ENCODE data around the gene NRG3. TPM values are rescaled to one million over a fixed set of nuclear protein-coding genes. Genes with fewer than 3 reads are reported as not detected.

The NRG3 gene
- total RNA-seq, 2 donors from 2014 or later, result 1.7 to 2.3 TPM

DNA sequence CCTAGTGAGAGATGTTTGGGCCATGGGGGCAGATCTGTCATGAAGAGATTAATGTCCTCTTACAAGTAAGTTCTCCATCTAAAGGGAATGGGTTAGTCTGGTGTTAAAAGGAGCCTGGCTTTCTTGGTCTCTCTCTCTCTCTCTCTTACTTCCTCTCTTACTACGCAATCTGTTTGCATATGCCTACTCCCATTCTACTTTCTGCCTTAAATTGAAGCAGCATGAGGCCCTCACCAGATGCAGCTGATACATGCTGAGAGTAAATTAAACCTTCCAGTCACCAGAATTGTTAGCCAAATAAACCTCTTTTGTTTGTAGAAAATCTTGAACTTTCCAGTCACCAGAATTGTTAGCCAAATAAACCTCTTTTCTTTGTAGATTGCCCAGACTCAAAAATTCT is 884.1 kb downstream of the NRG3 start:
- no peak overlapping the region for H3K27ac ChIP-seq (ENCODE audit: low read depth, low read length)
- H3K4me3 ChIP-seq (ENCODE audit: low read length), result no peak overlapping the region
- Mint-ChIP-seq H3K9me3 (peaks cover 4% of the 10 kb centered on the region), H3K4me1 (peaks cover 3% of the 10 kb centered on the region), H3K36me3 (ENCODE audit: low read depth) (peaks cover 3% of the 10 kb centered on the region), H3K27me3 (ENCODE audit: insufficient read depth) (no peaks in the 10 kb centered on the region), H3K4me3 (no peak overlapping the region), H3K27ac (no peak overlapping the region)
- H3K9me3 ChIP-seq (ENCODE audit: control insufficient read depth, low read length), result no peaks in the 10 kb centered on the region
- TF ChIP-seq, protein P1, sequence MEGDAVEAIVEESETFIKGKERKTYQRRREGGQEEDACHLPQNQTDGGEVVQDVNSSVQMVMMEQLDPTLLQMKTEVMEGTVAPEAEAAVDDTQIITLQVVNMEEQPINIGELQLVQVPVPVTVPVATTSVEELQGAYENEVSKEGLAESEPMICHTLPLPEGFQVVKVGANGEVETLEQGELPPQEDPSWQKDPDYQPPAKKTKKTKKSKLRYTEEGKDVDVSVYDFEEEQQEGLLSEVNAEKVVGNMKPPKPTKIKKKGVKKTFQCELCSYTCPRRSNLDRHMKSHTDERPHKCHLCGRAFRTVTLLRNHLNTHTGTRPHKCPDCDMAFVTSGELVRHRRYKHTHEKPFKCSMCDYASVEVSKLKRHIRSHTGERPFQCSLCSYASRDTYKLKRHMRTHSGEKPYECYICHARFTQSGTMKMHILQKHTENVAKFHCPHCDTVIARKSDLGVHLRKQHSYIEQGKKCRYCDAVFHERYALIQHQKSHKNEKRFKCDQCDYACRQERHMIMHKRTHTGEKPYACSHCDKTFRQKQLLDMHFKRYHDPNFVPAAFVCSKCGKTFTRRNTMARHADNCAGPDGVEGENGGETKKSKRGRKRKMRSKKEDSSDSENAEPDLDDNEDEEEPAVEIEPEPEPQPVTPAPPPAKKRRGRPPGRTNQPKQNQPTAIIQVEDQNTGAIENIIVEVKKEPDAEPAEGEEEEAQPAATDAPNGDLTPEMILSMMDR (conservative IDR thresholded peaks at IDR 0.05), result no peak
- H3K9ac ChIP-seq (ENCODE audit: extremely low read depth, low read length, poor library complexity, severe bottlenecking), result no peak overlapping the region
- H3K27me3 ChIP-seq (ENCODE audit: control insufficient read depth, insufficient read depth, low read length, poor library complexity, severe bottlenecking), result no peaks in the 10 kb centered on the region
- H3K4me1 ChIP-seq (ENCODE audit: control insufficient read depth, insufficient read depth, low read length), result no peaks in the 10 kb centered on the region
- no peaks in the 10 kb centered on the region for H3K36me3 ChIP-seq (ENCODE audit: control insufficient read depth, insufficient read depth, low read length)
- DNase-seq, result no peak
- 80 to 91% methylated on average over 1 of the region's 1 CpG for WGBS, 2 experiments (ENCODE audit: insufficient coverage in 1 of 2, insufficient read length in 1 of 2)

DNA sequence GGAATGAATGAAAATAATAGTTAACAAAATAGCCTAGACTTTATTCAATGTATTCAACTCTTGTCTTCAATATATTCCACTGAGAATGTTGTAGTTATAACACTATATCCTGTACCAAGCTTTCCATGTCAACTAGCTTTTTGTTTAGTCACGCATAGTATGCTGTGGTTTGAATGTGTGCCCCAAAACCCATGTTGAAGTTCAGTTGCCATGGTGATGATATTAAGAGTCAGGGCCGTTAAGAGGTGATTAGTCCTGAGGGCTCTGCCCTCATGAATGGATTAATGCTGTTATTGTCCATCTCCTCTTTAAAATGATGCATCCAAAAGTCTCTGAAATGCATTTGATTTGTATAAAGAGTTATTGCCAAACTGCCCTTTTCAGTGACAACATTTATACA is 887.6 kb downstream of the NRG3 start:
- peaks cover 3% of the 10 kb centered on the region for H3K36me3 Mint-ChIP-seq (ENCODE audit: low read depth)
- Histone ChIP-seq H3K27ac (ENCODE audit: low read depth, low read length) (no peak overlapping the region), H3K4me3 (ENCODE audit: low read length) (no peak overlapping the region), H3K9me3 (ENCODE audit: control insufficient read depth, low read length) (no peaks in the 10 kb centered on the region), H3K27me3 (ENCODE audit: control insufficient read depth, insufficient read depth, low read length, poor library complexity, severe bottlenecking) (no peaks in the 10 kb centered on the region), H3K36me3 (ENCODE audit: control insufficient read depth, insufficient read depth, low read length) (no peaks in the 10 kb centered on the region), H3K9ac (ENCODE audit: extremely low read depth, low read length, poor library complexity, severe bottlenecking) (no peak overlapping the region), H3K4me1 (ENCODE audit: control insufficient read depth, insufficient read depth, low read length) (no peaks in the 10 kb centered on the region)
- DNase-seq, result no peak
- no peak overlapping the region for H3K27ac Mint-ChIP-seq
- H3K4me3 Mint-ChIP-seq, result no peak overlapping the region
- peaks cover 7% of the 10 kb centered on the region for H3K9me3 Mint-ChIP-seq
- peaks cover 3% of the 10 kb centered on the region for H3K4me1 Mint-ChIP-seq
- WGBS, 2 experiments (ENCODE audit: insufficient coverage in 1 of 2, insufficient read length in 1 of 2), result 95 to 100% methylated on average over 1 to 2 of the region's 2 CpGs
- H3K27me3 Mint-ChIP-seq (ENCODE audit: insufficient read depth), result no peaks in the 10 kb centered on the region
- TF ChIP-seq, protein P1 (conservative IDR thresholded peaks at IDR 0.05), result no peak

DNA sequence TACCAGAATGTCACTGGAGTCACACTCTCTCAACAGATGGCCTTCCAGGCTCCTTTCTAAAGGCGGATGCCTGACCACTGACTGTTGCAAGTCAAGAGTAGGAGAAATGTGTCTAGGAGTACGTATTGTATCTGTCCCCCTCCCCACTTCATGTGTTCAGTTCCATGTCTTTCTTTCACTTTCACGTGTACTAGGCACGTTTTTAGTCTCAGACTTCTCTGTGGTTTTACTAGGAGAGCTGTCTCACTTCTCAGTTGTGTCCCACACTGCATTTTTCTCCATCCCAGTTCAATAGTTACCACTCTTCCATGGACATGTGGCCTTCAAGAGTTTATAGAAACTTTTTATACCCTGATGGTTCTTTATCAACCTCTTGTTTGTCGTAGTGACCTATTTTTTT is 893.0 kb downstream of the NRG3 start:
- Histone ChIP-seq H3K4me1 (ENCODE audit: control insufficient read depth, insufficient read depth, low read length) (no peaks in the 10 kb centered on the region), H3K4me3 (ENCODE audit: low read length) (no peak overlapping the region), H3K36me3 (ENCODE audit: control insufficient read depth, insufficient read depth, low read length) (no peaks in the 10 kb centered on the region), H3K9me3 (ENCODE audit: control insufficient read depth, low read length) (no peaks in the 10 kb centered on the region), H3K27me3 (ENCODE audit: control insufficient read depth, insufficient read depth, low read length, poor library complexity, severe bottlenecking) (no peaks in the 10 kb centered on the region), H3K9ac (ENCODE audit: extremely low read depth, low read length, poor library complexity, severe bottlenecking) (no peak overlapping the region), H3K27ac (ENCODE audit: low read depth, low read length) (no peak overlapping the region)
- DNase-seq, result no peak
- H3K4me1 Mint-ChIP-seq, result no peaks in the 10 kb centered on the region
- TF ChIP-seq, protein P1 (conservative IDR thresholded peaks at IDR 0.05), result no peak
- no peak overlapping the region for H3K27ac Mint-ChIP-seq
- 92 to 100% methylated on average over 3 to 5 of the region's 5 CpGs for WGBS, 2 experiments (ENCODE audit: insufficient coverage in 1 of 2, insufficient read length in 1 of 2)
- peaks cover 2% of the 10 kb centered on the region for H3K9me3 Mint-ChIP-seq
- H3K27me3 Mint-ChIP-seq (ENCODE audit: insufficient read depth), result no peaks in the 10 kb centered on the region
- no peak overlapping the region for H3K4me3 Mint-ChIP-seq
- no peaks in the 10 kb centered on the region for H3K36me3 Mint-ChIP-seq (ENCODE audit: low read depth)

All from endodermal cell (in vitro differentiated cells).